COLO668 (cell line): Measurements from ENCODE around the gene PLCB2.

ENCODE experiments used
- DNase-seq: peaks from one replicate; lab custom pipeline; 2025; ENCODE audit not compliant: unreplicated experiment; lab: John Stamatoyannopoulos, UW

The PLCB2 gene

DNA sequence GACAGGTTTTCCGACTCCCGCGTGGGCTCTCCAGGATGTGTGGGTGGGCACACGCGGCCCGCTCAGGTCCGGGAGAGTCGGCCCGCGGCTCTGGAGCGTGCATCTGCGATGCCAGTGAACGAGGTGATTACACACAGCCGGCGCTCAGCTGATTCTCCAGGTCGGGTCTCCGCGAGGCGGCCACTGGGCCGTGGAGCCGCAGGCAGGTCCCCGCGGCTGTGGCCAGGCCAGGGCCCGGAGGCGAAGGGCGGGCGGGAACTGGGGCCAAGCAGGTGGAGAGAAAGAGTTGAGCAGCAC lies 55.6 kb downstream of the PLCB2 start:
- peak; percentile 70 for DNase-seq

DNA sequence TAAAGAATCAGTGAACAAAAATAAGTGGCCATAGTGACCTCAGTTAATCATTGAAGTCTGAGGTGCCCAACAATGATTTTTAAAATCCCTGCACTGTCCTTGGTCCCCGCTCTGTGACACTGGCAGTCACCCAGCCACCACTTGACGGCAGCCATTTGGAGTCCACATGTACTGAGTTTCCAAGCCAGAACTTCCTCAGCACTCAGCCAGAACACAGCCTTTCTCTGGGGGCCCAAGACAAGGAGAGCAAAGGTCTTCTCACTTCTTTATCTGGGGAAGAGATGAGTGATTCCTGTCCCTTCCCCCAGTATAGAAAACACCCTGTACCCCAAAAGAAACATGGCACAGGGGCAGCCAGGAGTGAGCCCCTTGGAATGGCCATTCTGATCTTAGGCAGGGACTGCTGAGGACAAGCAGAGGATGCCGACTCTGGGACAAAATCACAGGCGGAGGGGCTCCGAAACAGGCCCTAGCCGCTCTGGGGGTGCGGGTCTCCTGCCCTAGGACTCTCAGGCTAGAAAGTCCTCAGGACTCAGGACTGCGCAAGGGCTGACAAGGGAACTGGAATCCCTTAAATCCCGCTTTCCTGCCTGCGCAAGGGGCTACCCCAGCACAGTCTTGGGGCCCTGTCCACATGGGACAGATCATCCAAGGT lies 56.1 kb downstream of the PLCB2 start:
- DNase-seq: no peak

DNA sequence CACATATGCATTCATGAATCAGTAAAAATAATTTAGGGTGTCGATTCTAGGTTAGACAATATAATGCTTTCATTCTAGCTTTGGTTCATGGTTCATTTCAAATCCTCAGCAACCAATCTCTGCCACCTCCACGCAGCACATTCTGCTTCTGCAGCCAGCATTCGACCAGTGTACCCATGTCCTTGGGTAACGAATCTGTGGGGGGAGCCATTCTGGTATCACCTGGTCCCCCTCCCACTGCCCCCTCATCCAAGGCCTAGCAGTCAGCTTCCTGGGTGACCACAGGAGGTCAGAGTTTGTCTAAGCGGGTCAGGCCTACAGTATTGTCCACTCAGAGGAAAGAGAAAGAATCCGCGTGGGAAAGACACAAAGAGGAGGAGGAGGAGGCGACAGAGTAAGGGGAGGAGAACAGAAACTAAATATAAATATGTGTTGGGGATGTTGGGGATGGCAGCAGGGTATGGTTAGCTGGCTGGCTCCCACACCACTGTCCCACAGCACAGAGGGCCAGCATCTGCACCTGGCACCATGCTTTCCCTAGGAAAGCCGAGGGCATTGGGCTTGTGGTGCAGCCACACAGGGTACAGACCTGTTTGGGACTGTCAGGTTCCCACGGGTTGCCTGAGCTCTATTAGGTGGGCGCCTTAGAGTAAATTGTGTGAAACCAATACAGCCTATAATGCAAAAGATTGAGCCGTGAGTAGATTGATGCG lies 56.8 kb downstream of the PLCB2 start:
- DNase-seq: no peak

DNA sequence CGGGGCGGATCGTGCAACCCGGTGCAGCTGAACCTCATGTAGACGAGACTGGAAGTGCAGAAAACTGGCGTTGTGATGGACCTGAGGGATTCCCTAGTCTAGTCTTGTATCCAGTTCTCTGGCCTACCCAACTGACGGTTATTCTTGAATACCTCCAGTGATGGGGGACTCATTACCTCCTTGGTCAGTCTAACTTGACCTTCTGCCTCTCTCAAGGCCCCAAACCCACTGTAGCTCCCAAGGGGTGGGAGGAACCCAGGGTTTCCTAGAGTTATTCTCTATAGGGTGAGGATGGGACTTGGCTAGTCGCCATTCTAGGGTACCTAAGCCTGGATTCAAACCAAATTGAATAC lies 57.5 kb downstream of the PLCB2 start:
- no peak for DNase-seq

DNA sequence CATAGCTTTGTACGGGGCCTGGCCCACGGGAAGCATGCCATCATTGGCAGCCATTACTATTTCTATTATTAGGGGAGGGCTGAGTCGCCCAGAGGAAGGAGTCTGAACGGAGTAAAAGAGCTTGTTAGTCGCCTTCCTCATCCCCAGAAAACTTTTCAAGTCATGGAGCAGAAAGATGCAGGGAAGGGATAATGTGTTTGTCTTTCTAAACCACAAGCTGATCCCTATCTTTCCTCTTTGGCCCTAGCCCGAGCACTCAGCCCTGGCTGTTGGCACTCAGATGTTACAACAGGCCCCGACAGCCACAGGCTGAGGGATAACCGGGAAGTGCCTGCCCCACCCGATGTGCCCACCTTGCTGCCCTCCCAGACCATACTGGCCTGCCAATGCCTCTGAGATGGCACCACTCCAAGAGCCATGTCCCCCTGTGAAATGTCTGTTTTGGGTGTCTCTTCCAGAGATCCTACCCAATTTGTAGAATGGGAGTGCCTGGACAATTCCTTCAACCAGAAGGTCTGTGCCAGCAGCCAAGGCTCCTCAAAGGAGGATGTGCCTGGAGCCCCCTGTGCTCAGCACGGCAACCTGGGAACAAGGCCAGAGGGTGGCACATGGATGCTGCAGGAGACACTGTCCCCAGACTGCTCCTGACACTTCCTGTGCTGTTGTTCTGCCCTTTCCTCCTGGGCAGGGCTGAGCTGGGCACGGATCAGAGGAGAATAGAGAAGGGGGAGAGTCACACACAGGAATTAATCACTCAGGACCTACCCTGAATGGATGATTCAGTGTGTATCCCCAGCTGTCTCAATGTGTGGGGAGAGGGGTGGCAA lies 58.0 kb downstream of the PLCB2 start:
- DNase-seq: no peak

DNA sequence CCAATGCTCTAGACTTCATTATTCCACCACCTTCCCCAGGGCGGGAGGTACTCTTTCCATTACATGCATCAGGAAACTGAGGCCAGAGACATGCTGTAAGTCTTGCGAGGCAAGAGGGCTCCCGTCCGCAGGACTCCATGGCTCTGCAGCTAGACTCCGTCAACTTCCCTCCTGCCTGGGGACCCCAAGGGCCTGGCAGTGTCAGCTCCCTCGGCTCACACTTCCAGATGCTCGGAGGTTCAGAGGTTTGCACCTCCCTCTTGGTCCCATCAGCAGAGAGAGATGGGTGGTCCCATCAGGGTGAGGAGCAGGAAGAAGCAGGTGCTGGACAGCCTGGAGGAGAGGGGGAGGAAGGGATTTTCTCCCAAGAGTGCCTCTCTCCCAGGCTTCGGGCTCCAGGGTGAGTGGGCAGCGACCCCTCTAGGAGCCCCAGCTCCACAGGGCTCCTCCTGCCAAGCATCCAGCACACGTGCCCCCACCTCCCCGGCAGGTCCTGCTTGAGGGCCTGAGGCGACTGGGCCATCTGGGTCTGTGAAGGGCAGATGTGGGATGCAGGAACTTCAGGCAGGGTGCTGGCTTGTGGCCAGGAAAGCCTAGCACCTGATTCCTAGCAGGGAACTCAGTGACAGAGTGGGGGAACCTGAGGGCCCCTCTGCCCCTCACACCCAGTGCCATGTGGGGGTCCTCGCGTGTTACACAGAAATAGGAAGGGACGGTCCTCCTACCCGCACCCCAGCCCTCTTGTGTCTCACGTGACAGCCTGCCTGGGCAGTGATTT lies 59.5 kb downstream of the PLCB2 start:
- DNase-seq: peak; percentile 11

DNA sequence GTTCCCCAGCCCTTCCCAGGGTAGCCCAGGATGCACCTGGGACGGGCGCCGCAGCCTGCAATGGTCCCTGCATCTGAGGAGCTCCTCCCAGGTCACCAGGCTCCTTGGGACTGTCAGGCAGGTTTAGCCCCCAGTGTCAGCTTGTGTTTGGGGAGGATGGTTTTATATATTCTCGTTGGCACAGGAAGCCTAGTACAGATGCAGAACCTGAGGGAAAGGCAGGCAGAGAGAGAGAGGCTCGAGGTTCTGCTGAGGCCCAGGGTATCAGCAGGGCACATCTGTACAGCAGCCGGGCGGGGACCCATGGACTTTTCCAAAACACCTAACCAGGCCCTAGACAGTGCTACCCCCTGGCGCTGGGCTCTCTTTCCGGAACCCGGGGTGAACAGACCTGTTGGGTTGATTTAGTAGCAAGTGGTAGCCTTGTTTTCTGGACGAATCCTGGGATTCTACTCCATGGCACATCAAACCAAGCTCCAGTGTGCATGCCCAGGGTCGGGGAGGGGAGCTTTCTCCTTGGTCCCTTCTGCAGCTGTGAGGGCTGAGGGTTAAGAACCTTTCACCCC lies 60.2 kb downstream of the PLCB2 start:
- no peak for DNase-seq

DNA sequence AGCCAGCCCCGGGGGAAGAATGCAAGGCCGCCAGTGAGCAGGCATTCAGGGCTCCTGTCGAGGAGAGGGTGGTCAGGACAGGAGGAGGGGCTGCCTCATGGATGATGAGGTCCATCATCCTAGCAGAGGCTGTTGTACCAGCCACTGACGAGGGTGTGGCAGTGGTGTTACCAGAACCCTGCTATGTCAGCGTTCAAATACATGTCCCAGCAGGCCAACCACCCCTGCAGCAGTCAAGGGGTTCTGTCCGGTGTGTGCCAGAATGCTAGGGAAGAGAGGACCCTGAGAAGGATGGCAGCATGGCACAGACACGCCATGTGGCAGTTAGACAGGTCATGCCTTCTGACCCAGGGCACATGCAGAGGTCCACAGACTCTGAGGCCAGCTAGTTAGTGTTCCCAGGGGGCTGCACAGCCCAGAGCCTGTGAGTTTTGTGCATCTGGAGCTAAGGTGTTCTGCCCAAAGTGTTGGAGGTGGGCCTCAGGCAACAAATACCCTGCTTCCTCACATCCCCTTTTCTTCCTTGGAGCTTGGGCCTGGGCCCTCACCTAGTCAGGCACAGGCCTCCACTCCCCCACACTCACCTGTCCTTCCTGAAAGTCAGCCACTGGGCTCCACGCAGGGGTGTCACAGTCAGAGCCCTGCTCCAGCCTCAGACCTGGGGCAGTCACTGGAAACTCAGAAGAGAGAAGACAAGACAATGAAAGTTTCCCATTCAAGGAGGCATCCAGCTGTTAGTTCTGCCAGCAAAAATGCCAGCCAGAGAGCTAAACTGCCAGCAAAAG lies 61.0 kb downstream of the PLCB2 start:
- no peak for DNase-seq

DNA sequence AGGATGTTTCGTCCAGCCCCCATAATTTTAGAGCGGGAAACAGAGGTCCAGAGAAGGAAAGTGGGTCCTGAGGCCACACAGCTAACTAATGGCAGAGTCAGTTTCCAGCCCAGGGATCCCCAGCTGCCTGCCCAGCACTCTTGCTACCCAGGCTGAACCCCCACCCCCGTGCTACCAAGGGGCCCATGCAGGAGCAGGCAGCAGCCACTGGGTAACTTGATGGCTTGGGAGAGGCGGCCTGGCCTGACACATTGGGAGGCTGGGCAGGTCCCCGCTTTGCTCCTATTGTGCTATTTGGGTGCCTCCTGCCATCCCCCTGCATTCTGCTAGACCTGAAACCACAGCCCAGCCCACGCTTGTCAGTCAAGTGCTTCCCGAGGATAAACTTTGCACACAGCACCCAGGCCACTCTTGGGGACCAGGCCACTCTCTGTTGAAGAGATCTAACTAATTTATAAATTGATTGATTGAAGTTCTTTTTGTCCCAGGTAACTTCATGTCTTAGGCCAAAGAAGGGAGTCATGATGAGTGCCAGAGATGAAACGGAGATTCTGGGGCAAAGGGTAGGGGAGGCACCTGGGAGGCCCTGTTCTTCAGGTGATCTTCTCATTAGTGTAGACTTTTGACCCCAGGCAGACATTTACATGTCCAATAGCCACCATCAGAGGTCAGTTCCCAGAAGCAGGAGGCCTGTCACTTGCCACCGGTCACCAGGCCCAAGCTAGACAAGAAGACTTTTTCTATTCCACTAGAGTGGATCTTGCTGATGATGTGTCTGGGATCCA lies 61.9 kb downstream of the PLCB2 start:
- DNase-seq: no peak

DNA sequence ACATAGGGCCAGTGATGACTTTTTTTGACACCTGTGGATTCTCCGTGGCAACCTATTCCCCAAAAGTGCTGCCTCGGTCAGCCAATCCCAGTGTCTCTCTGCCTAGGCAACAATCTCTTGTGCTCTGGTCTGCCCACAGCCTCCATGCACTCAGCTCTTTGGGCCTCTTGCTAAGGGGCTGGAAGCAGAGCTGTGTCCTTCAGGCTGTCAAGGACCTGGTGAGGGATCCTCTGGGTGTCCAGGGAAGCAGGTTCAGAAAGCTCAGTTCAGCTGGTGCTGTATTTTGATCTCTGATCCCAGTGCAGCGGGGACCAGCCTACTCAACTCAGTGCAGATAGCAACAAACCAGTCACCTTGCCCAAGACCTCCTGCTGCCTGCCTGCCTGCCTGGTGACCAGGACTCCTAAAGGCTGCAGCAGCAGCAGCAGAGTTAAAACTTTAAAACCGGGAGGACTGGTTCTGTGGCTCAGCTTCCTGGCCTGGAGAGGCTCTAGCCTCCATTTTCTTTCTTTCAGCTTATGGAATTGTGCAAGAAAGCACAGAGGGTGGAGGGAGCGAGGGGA lies 62.7 kb downstream of the PLCB2 start:
- no peak for DNase-seq

DNA sequence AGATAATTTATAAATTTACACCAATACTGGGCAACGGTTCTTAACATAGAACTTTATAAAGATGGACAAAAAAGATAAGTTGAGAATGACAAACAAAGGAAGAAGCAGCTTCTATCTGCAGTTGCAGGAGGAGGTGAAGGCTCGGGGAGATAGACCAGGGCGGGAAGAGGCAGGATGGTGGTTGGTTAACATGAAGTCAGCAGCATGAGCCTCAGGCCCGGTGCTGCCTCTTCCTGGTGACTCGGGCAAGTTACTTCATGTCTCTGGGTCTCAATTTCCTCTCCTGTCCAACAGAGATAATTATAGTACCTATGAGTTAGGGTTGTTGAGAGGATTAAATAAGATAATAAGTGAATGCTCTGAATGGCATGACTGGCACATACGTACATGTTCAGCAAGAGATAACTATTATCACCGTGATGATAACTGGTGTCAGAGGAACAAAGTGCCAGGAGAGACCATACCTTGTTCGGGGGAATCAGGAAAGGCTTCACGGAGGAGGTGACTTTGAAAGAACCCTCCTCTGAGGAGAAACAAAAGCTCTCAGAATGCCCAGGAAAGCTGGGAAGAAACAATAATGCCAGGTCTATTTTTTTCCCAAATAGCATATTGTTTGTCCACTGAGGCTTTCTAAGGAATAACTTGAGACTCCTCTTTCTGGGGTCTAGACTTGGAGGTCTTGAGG lies 64.5 kb downstream of the PLCB2 start:
- no peak for DNase-seq

DNA sequence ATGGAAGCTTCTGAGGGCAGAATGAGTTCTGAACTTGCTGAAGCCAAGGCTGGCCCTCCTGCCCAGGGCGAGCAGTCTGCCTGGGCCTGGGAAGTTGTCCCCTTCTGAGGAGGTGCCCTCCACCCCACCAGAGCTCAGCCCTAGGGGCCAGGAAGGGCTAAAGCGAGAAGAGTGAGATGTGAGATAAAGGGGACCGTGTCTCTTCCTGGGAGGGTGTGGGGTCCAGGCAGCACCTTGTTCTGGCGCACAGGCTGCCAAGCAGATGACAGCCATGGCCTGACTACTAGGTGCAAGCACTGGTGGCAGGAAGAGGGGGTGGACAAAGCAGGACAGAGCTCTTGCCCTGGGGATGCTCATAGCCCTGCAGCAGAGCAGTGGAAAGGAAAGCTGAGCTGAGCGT lies 65.1 kb downstream of the PLCB2 start:
- DNase-seq: no peak

DNA sequence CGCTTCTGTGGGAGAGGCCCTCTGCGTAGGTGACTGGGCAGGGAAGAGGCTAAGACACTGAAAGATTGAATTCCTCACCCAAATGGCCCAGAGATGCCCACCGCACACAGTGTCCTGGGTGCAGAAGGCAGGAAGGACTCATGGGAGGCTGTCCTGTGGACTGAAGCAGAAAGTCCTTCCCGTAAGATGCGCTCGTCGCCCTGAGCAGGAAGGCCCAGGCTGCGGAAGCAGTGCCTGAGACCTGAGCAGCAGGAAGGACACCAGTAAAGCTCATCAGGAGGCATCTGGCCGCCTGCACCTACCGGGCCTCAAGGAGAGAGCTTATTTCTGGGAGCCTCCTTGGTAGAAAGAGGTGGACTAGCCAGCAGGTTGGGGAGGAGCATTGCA lies 65.5 kb downstream of the PLCB2 start:
- no peak for DNase-seq

DNA sequence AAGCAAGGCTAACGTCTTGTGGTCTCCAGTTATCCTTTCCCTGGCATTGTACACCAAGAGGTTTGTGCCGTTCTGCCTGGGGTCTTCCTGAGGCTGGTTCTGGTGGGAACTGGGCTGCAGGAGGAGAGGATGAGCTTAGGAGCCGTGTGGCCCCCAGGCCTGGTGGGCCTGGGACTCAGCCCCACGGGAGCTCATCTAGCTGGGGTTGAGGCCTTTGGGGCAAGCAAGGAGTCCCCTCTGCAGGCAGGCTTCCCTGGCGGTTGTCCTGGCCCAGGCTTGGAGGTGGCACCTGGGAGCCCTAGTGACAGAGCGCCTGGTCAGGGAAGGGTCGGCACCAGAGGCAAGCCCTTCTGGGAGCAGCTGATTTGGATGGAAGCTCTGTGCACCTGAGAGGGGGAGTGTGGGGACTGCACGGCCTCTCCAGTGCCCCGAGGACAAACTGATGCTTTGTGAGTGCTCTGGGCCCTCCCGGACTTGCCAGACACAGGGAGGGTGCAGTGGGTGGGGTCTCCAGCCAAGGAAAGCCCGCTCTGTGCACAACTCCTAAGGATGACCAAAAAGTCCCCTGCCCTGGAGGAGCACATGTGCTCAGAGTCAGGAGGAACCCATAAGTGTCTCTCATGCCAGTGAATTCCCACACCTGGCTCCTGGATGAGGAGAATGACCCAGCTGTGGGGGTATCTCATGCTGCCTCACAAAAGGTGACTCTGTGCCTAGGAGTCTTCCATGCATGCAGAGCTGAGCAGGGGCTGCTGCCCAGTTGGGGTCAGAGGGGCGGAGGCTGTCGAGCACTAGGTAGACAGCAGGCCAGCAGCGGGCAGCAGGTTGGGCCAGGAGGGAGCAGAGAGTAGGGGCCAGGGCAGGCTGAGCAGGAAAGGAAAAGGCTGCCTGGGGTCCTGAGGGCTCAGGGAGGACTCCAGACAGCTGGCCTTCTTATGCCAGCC lies 66.2 kb downstream of the PLCB2 start:
- no peak for DNase-seq

DNA sequence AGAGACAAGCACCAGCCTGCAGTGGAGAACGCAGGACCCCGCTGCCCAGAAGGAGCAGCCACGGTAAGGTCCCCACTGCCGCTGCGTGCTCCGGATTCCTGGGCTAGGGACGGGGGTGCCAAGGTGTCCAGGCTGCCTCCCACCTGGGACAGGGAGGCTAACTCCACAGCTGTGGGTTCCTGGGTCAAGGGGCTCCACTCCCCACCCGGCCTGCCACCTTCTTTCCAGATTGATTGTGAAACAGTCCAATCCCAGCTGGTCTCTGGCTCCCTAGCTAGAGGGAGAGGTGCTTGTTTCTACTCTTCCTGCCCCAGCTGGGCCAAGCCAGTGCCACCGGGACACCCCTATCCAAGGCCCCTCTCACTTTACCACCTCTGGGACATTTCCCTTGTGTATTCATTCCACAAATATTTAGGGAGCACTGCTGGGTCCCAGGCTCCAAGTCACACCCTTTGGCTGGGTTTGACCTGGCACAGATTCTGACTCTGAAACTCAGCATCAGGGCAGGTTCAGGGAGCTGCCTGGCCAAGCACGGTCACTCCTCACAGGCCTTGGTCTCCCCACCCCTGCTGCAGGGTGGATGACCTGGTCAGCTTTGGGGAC lies 67.0 kb downstream of the PLCB2 start:
- no peak for DNase-seq

DNA sequence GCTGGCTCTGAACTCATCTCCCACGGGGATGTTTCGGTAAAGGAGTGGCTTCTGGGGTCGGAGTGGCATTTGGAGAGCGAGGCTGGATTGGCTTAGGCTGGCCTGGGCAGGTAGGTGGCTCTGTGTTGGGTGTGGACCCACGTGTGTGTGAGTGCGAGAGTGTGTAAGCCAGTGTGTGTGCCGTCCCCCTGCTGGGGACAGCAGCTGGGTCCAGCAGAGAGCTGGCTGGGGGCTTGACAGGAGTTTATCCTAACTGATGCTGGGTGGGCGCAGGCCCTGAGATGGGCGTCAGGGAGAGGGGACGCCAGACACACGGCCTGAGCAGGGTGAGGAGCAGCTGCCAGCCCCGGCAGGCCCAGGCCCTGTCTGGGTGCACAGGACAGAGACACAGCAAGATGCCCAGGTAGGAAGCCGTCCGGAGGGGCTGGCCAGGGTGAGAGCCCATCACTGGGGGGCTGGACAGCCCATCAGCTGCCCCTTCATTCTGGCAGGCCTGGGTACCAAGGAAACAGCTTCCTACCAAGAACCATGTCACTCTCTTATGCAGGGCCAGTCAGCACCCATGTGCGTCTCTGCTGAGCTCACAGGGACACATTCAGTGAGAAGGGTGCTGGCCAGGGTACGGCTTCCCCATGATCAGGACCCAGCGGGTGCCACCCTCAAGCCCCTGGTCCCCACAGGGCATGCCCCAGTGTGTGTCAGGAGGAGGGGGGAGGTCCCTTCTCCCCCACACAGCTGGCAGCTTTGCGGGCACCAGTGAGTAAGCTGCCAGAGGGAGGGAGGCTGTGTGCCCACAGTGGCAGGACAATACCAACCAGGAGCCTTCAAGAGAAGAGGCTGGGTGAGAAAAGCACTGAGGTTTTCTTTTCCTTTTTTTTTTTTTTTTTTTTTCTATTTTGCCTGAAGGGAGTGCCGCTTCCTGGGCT lies 67.8 kb downstream of the PLCB2 start:
- no peak for DNase-seq

DNA sequence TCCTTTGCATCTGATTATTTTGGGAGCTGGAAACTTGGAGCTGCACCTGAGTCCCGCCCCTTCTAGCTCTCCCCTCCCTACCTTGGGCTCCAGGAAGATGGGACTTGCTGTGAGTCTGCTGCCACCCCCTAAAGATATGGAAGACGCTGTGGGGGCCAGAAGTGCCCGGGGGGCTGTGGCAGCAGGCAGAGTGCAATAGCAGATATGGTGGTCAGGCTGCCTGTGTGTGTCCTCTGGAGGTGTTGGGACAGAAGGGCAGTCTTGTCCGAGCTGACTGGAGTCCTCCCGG lies 68.4 kb downstream of the PLCB2 start:
- no peak for DNase-seq
